GM12878 (cell line): ENCODE measurements around the gene FAM114A1.

Experiments
- EZH2 ChIP-seq: IDR thresholded peaks from 2 replicates; pipeline ENCODE4 v1.6.1; 2012; ENCODE audit warnings: low read depth, mild to moderate bottlenecking, control low read depth, inconsistent platforms, low read length, borderline replicate concordance; ENCODE audit not compliant: control insufficient read depth
- HDGF ChIP-seq: fragments of 450-650 bp; IDR thresholded peaks from 2 replicates; pipeline ENCODE4 v1.6.1; 2016; ENCODE audit warnings: antibody characterized with exemption
- SMARCA5 ChIP-seq: fragments of 450-650 bp; IDR thresholded peaks from 2 replicates; pipeline ENCODE4 v1.6.1; 2017; ENCODE audit warnings: mild to moderate bottlenecking
- SP1 ChIP-seq: IDR thresholded peaks from one replicate; pipeline ENCODE4 v1.6.1; 2011; ENCODE audit warnings: low read depth, low read length
- TARDBP ChIP-seq: IDR thresholded peaks from 2 replicates; pipeline ENCODE4 v1.6.1; 2016; ENCODE audit warnings: borderline replicate concordance
- YY1 ChIP-seq: IDR thresholded peaks from 2 replicates; pipeline ENCODE4 v1.6.1; 2011; ENCODE audit warnings: low read depth, mild to moderate bottlenecking, low read length
- ZNF274 ChIP-seq: IDR thresholded peaks from one replicate; pipeline ENCODE4 v1.8.0; 2011; ENCODE audit not compliant: insufficient read length, insufficient read depth
- TF ChIP-seq, protein P1 (sequence below), 3 experiments: IDR thresholded peaks in 2 of 3; conservative IDR thresholded peaks in 1 of 3; 2 replicates each; pipeline ENCODE4 v1.5.1; 2011; ENCODE audit warnings: low read depth in 3 of 3, low read length in 3 of 3, mild to moderate bottlenecking in 3 of 3, control low read depth in 2 of 3, moderate library complexity in 2 of 3, inconsistent platforms in 1 of 3, mixed read lengths in 1 of 3; ENCODE audit not compliant: control insufficient read depth in 2 of 3, insufficient read depth in 1 of 3; ENCODE audit errors: extremely low read depth in 1 of 3
- TF ChIP-seq, protein P2 (sequence below): fragments of 450-650 bp; IDR thresholded peaks from 2 replicates; pipeline ENCODE4 v1.6.1; 2017; ENCODE audit warnings: mild to moderate bottlenecking
- TF ChIP-seq, protein P3 (sequence below): IDR thresholded peaks from 2 replicates; pipeline ENCODE4 v1.6.1; 2012; ENCODE audit warnings: low read depth, low read length, improper control_type of control experiment

DNA sequence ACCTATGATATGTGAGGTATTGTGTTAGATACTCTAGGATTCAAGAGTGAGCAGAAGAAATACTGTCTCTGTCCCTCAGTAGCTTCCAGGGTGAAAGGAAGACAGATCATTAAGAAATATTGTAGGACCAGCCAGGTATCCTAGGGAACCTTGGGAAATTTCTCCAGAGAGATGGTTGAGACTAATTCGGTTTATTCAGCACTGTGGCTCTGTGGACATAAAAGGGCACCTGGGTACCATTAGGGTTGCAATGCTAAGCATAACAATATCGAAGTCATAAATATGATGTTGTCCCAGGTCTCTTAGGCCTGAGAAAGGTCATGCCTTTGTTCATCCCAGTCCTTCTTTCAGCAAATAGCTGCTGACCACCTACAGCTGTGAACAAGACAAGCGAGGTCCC, 61.0 kb downstream of the FAM114A1 start:
- TF ChIP-seq SP1, result no peak
- TF ChIP-seq YY1, result no peak
- TF ChIP-seq, protein P1, sequence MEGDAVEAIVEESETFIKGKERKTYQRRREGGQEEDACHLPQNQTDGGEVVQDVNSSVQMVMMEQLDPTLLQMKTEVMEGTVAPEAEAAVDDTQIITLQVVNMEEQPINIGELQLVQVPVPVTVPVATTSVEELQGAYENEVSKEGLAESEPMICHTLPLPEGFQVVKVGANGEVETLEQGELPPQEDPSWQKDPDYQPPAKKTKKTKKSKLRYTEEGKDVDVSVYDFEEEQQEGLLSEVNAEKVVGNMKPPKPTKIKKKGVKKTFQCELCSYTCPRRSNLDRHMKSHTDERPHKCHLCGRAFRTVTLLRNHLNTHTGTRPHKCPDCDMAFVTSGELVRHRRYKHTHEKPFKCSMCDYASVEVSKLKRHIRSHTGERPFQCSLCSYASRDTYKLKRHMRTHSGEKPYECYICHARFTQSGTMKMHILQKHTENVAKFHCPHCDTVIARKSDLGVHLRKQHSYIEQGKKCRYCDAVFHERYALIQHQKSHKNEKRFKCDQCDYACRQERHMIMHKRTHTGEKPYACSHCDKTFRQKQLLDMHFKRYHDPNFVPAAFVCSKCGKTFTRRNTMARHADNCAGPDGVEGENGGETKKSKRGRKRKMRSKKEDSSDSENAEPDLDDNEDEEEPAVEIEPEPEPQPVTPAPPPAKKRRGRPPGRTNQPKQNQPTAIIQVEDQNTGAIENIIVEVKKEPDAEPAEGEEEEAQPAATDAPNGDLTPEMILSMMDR (IDR thresholded peaks at IDR 0.05 in 2 of 3, conservative IDR thresholded peaks at IDR 0.05 in 1 of 3; ENCODE audit: control insufficient read depth in 2 of 3, extremely low read depth in 1 of 3, insufficient read depth in 1 of 3, low read depth in 3 of 3, low read length in 3 of 3), result no peak
- TF ChIP-seq, protein P2, sequence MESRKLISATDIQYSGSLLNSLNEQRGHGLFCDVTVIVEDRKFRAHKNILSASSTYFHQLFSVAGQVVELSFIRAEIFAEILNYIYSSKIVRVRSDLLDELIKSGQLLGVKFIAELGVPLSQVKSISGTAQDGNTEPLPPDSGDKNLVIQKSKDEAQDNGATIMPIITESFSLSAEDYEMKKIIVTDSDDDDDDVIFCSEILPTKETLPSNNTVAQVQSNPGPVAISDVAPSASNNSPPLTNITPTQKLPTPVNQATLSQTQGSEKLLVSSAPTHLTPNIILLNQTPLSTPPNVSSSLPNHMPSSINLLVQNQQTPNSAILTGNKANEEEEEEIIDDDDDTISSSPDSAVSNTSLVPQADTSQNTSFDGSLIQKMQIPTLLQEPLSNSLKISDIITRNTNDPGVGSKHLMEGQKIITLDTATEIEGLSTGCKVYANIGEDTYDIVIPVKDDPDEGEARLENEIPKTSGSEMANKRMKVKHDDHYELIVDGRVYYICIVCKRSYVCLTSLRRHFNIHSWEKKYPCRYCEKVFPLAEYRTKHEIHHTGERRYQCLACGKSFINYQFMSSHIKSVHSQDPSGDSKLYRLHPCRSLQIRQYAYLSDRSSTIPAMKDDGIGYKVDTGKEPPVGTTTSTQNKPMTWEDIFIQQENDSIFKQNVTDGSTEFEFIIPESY, result no peak
- TF ChIP-seq HDGF, result no peak
- TF ChIP-seq EZH2, result no peak
- no peak for TF ChIP-seq TARDBP
- no peak for TF ChIP-seq SMARCA5
- TF ChIP-seq, protein P3, sequence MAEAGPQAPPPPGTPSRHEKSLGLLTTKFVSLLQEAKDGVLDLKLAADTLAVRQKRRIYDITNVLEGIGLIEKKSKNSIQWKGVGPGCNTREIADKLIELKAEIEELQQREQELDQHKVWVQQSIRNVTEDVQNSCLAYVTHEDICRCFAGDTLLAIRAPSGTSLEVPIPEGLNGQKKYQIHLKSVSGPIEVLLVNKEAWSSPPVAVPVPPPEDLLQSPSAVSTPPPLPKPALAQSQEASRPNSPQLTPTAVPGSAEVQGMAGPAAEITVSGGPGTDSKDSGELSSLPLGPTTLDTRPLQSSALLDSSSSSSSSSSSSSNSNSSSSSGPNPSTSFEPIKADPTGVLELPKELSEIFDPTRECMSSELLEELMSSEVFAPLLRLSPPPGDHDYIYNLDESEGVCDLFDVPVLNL, result no peak
- TF ChIP-seq ZNF274, result no peak
